Skeletal muscle tissue (tissue), 4 donors: ENCODE measurements around the gene FXN. TPM values are rescaled to one million over a fixed set of nuclear protein-coding genes. Genes with fewer than 3 reads are reported as not detected.
"Not testable (repeated sequence)": the region's sequence is repeated elsewhere in the genome, so short reads cannot be mapped to it uniquely, and the experiment has no call there.

Source experiments
- H3K27ac ChIP-seq: one replicate; pipeline ENCODE4 v1.7.0; 2013; ENCODE audit warnings: mild to moderate bottlenecking, low read depth, low read length, inconsistent platforms
- H3K27me3 ChIP-seq, 3 donors: one replicate each; pipeline ENCODE4 v1.7.0; 2013; ENCODE audit warnings: low read length in 3 of 3; ENCODE audit not compliant: control insufficient read depth in 3 of 3, insufficient read depth in 3 of 3
- H3K36me3 ChIP-seq, 3 donors: one replicate each; pipeline ENCODE4 v1.7.0; 2013; ENCODE audit warnings: low read length in 3 of 3; ENCODE audit not compliant: control insufficient read depth in 3 of 3, insufficient read depth in 3 of 3
- H3K4me1 ChIP-seq, 3 donors: one replicate each; pipeline ENCODE4 v1.7.0; 2013; ENCODE audit warnings: low read length in 3 of 3, mild to moderate bottlenecking in 3 of 3; ENCODE audit not compliant: control insufficient read depth in 3 of 3, insufficient read depth in 3 of 3
- H3K4me3 ChIP-seq, 3 donors: one replicate each; pipeline ENCODE4 v1.7.0; 2013; ENCODE audit warnings: low read length in 3 of 3
- H3K9ac ChIP-seq, 3 donors: one replicate each; pipeline ENCODE4 v1.7.0; 2013; ENCODE audit warnings: low read length in 3 of 3, mild to moderate bottlenecking in 3 of 3, moderate library complexity in 2 of 3, low read depth in 1 of 3
- H3K9me3 ChIP-seq, 3 donors: one replicate each; pipeline ENCODE4 v1.7.0; 2013; ENCODE audit warnings: low read length in 3 of 3; ENCODE audit not compliant: control insufficient read depth in 3 of 3
- total RNA-seq: library from RNA; depleted of rRNA; stranded (reverse); fragments of >200 nt; gene quantifications from one replicate; pipeline ENCODE4 v1.2.3, GENCODE V29; 2014
- donor health status: Osteomylitis.

Gene FXN
- total RNA-seq, 1 donor from 2014 or later: 3.7 TPM

DNA sequence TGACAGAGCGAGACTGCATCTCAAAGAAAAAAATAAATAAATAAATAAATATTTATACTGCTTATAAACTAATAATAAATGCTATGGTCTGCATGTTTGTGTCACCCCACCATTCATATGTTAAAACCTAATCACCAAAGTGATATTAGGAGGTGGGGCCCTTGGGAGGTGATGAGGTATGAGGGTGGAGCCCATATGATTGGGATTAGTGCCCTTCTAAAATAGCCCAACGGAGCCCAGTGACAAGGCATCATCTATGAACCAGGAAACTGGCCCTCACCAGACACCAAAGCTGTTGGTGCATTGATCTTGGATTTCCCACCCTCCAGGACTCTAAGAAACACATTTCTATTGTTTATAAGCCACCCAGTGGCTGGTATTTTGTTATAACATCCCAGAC is 5.1 kb downstream of the FXN start:
- H3K4me3 ChIP-seq: no peak overlapping the region
- H3K9ac ChIP-seq: no peak overlapping the region
- H3K4me1 ChIP-seq: peaks cover 11 to 23% (median 16%) of the 10 kb centered on the region in 3 donors
- H3K36me3 ChIP-seq: no peaks in the 10 kb centered on the region
- H3K27me3 ChIP-seq: no peaks in the 10 kb centered on the region
- no peaks in the 10 kb centered on the region for H3K9me3 ChIP-seq
- no peak overlapping the region for H3K27ac ChIP-seq

DNA sequence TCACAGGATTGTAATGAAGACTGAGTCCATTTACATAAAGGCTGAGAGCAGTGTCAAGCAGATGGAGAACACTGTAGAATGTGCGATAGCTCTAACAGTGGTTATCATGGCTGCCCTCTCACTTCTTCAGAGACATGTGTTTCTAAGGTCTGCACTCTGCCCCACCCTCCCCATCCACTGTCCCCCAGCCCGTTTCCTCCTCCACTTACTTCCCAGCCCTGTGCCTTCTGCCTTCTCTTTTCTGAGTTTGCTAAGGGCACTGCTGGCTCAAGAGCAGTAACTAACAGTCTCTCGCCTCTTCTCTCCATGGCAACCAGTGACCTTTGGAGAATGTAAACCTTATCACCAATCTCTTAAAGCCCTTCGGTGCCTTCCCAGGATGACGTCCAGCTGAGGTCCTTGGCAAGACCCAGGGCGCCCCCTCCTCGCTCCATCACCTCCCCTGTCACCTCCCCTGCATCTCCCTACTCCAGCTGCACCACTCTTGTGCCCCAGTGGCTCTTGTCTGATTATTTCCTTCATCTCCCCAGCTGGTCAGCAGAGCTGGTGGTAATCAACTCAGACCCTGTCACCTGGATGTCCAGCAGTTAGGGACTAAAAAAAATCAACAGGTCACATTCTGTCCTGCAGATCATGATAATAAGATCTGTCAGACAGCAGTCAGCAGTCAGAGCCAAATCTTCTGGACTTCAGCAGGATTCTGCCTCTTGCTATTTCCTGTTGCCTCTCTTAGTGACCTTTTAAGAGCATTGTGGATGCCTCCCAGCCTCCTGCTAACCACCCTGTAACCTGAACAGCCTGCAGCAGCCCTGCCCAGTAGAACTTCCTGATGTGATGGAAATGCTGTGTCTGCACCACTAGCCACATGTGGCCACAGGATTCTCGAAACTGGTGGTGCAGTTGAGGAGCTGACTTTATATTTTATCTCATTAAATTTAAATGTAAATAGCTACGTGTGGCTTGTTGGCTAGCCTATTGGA is 9.0 kb downstream of the FXN start:
- Histone ChIP-seq H3K27me3 (no peaks in the 10 kb centered on the region), H3K4me3 (no peak overlapping the region), H3K36me3 (peaks cover 15 to 26% (median 19%) of the 10 kb centered on the region in 3 donors), H3K27ac (no peak overlapping the region), H3K9ac (peak overlapping the region in 1 of 3 donors; percentile 57), H3K4me1 (peaks cover 7 to 14% (median 7%) of the 10 kb centered on the region in 3 donors), H3K9me3 (no peaks in the 10 kb centered on the region)

DNA sequence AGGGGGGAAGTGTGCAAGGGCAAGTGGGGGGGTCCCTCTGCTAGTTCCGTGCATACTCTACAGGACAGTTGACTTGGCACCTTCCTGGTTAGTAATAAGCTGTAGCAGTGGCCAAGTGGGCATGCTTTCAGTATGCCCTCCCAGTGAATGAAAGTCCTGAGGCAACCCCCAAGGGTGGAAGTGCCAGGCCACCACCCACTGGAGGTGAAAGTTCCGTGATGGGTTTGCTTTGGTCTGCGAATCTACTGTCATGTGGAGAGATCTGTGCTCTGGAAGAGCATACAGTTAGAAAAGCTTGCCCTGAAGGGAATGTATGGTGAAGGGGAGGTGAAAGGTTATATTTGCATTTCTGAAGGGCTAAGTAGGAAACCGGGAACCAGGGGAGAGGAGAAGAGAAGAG is 10.3 kb downstream of the FXN start:
- Histone ChIP-seq H3K27me3 (no peaks in the 10 kb centered on the region), H3K4me1 (peaks cover 7 to 14% (median 7%) of the 10 kb centered on the region in 3 donors), H3K4me3 (no peak overlapping the region), H3K36me3 (peaks cover 15 to 26% (median 19%) of the 10 kb centered on the region in 3 donors), H3K9me3 (no peaks in the 10 kb centered on the region), H3K9ac (no peak overlapping the region), H3K27ac (no peak overlapping the region)

DNA sequence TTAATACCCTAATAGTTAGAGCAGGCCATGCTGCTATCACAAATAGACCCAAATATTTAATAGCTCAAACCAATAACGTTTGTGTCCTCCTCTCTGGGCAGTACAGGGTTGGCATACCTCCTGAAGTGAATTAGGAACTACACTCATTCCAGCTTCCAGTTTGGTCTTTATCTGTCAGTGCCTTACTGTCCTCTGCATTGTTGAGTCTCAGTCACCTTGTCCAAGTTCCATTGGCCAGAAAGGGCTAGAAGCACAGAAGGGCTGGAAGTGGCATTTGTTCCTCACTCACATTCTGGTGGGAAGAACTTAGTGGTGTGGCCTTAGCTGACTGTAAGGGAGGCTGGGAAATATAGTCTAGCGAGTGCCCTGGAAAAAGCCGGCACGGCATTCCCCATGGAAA is 11.2 kb downstream of the FXN start:
- no peaks in the 10 kb centered on the region for H3K9me3 ChIP-seq
- H3K27me3 ChIP-seq: no peaks in the 10 kb centered on the region

GRCh38 chr9:69047371-69047770 is 11.8 kb downstream of the FXN start:
- no peaks in the 10 kb centered on the region for H3K27me3 ChIP-seq
- peaks cover 15 to 26% (median 19%) of the 10 kb centered on the region in 3 donors for H3K36me3 ChIP-seq
- no peak overlapping the region for H3K9ac ChIP-seq
- H3K4me1 ChIP-seq: peaks cover 7% of the 10 kb centered on the region in 3 donors
- no peak overlapping the region for H3K4me3 ChIP-seq
- H3K9me3 ChIP-seq: no peaks in the 10 kb centered on the region
- no peak overlapping the region for H3K27ac ChIP-seq

More for the DNA sequence above, 11.2 kb downstream of the FXN start:
- Histone ChIP-seq H3K36me3 (peaks cover 15 to 26% (median 19%) of the 10 kb centered on the region in 3 donors), H3K9ac (no peak overlapping the region), H3K4me3 (no peak overlapping the region), H3K27ac (no peak overlapping the region), H3K4me1 (peaks cover 7% of the 10 kb centered on the region in 3 donors)

DNA sequence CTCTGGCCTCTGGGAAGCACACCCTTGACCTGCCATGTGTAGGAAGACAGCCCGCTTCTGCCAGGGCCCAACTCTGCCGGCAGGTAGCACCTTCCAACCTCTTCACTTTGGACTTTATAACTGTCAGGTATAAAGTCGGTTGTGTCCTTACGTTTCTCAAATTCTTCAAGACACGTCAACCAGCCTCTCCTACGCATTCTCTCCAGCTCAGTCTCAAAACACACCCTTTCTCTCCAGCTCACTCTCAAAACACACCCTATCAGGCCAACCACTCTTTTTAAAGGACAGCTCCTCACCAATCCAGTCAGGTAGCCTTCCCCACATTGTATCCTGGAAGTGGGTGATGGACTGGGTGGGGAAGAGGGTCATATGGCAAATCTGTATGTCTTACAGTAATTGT is 13.5 kb downstream of the FXN start:
- no peak overlapping the region for H3K9ac ChIP-seq
- no peak overlapping the region for H3K4me3 ChIP-seq
- peaks cover 7% of the 10 kb centered on the region in 3 donors for H3K4me1 ChIP-seq
- no peaks in the 10 kb centered on the region for H3K27me3 ChIP-seq
- no peak overlapping the region for H3K27ac ChIP-seq
- H3K9me3 ChIP-seq: no peaks in the 10 kb centered on the region
- H3K36me3 ChIP-seq: peaks cover 19 to 32% (median 20%) of the 10 kb centered on the region in 3 donors

- H3K36me3 ChIP-seq: peaks cover 19 to 35% (median 23%) of the 10 kb centered on the region in 3 donors
- not testable (repeated sequence) for H3K9me3 ChIP-seq, H3K4me3 ChIP-seq, H3K27me3 ChIP-seq, H3K27ac ChIP-seq, H3K4me1 ChIP-seq, H3K9ac ChIP-seq
Observed at GRCh38 chr9:69050936-69051335, 15.4 kb downstream of the FXN start.

GRCh38 chr9:69054989-69055388 is 19.4 kb downstream of the FXN start:
- Histone ChIP-seq H3K4me3 (no peak overlapping the region), H3K27me3 (no peaks in the 10 kb centered on the region), H3K4me1 (no peaks in the 10 kb centered on the region), H3K9ac (no peak overlapping the region), H3K36me3 (peaks cover 0 to 23% (median 11%) of the 10 kb centered on the region in 3 donors), H3K27ac (no peak overlapping the region), H3K9me3 (no peaks in the 10 kb centered on the region)

DNA sequence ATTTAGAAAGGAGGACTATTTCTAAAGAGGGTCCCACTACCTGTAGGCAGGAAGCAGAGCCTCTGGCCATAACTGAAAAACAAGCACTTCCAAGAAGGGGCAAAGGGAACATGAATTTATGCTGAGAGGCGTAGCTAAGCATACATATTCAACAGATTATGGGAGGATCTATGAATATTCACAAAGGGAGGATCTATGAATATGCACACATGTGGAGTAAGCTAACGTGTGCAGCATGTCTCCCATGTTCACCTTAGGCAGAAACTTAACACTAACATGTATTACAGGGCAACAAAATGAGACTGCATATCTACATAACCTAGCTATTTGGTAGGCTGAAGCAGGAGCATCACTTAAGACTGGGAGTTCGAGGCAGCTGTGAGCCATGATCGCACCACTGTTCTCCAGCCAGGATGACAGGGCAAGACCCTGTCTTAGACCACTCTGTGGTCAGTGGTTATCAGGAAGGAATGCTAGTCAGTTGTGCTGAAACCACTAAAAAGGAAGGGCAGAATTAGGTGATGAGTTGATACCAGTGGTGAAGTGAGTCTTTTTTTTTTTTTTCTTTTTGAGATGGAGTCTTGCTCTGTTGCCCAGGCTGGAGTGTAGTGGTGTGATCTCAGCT is 20.8 kb downstream of the FXN start:
- H3K4me1 ChIP-seq: no peaks in the 10 kb centered on the region
- H3K9ac ChIP-seq: no peak overlapping the region
- H3K36me3 ChIP-seq: peaks cover 7 to 23% (median 11%) of the 10 kb centered on the region in 3 donors
- H3K9me3 ChIP-seq: no peaks in the 10 kb centered on the region
- H3K27ac ChIP-seq: no peak overlapping the region
- H3K4me3 ChIP-seq: no peak overlapping the region
- no peaks in the 10 kb centered on the region for H3K27me3 ChIP-seq

- Histone ChIP-seq H3K4me1 (no peaks in the 10 kb centered on the region), H3K27ac (no peak overlapping the region), H3K4me3 (no peak overlapping the region)
Observed at GRCh38 chr9:69058101-69058500, 22.5 kb downstream of the FXN start.

More at GRCh38 chr9:69058101-69058500, 22.5 kb downstream of the FXN start:
- H3K27me3 ChIP-seq: no peaks in the 10 kb centered on the region
- no peaks in the 10 kb centered on the region for H3K9me3 ChIP-seq
- peaks cover 7 to 24% (median 11%) of the 10 kb centered on the region in 3 donors for H3K36me3 ChIP-seq
- no peak overlapping the region for H3K9ac ChIP-seq
